ENCODE measurements around the gene GRPEL2.

The GRPEL2 gene

DNA sequence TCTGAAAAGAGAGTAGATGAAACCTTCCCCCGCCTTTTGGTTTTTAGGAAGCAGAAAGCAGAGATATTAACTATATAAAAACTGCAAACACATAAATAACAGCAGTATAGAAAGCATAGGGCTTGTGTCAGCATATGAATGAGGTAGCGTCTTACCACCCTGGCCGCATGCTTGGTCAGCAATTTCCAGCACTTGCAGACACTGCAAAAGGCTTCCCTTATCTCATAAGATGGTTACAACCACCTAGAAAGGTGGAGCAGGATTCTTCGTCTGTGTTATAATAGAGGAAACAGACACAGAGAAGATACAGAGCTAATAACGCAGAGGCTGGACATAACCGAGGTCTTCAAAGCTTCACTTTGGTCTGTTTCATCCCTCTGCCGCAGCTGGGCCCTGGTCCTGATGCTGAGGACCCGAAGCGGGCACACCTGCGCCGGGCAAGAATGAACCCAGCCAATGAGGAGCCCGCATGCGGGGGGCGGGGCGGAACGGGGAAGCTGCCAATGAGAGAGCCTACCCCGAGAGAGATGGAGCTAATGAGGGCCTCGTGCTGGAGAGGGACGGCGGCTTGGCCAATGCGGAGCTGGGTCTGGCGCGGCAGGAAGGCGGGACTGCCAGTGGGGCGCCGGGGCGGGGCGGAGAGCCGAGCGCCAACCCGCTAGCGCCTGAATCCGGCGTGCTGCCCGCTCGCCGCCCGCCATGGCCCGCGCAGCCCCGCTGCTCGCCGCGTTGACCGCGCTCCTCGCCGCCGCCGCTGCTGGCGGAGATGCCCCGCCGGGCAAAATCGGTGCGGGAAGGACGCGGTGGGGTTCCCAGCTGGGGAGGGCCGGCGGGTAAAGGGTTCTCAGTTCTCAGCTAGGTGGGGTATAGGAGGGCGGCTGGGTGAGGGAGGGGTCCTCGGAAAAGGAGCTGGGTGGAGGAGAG lies 12.3 kb downstream of the GRPEL2 start, which contains the start of gene PCYOX1L:
TSS of gene PCYOX1L (plus strand) at position 677 of the 924 bp plus-strand sequence. CDS start at position 700, 23 bp downstream.
- DNase-seq (ENCODE audit: low spot score), result peak; percentile 99

GRCh38 chr5:149358294-149358651 lies 13.0 kb downstream of the GRPEL2 start:
- peak; percentile 17 for DNase-seq (ENCODE audit: low spot score)

GRCh38 chr5:149358868-149359495 lies 13.7 kb downstream of the GRPEL2 start:
- no peak for DNase-seq (ENCODE audit: low spot score)

DNA sequence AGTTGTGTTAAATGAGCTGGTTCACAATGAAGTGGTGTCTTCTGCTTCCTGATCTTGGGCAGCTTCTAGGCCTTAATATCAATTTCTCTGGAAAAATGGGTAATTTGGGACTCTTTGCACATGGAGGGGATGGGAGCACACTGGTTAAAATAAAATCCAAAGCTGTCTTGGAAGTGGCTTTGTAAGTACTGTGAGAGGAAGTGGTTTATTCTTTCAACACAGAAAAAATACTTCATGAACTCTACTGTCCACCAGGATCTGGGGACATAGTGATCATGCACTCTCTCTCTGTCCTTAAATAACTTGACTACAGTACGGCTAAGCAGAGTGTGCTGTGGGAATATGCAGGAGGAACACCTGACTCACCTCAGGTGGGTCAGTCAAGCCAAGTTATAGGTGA lies 15.0 kb downstream of the GRPEL2 start:
- DNase-seq (ENCODE audit: low spot score), result no peak

- no peak for DNase-seq (ENCODE audit: low spot score)
Observed at GRCh38 chr5:149362541-149362940, 17.2 kb downstream of the GRPEL2 start.

GRCh38 chr5:149363358-149363757 lies 18.1 kb downstream of the GRPEL2 start:
- DNase-seq (ENCODE audit: low spot score), result no peak

DNA sequence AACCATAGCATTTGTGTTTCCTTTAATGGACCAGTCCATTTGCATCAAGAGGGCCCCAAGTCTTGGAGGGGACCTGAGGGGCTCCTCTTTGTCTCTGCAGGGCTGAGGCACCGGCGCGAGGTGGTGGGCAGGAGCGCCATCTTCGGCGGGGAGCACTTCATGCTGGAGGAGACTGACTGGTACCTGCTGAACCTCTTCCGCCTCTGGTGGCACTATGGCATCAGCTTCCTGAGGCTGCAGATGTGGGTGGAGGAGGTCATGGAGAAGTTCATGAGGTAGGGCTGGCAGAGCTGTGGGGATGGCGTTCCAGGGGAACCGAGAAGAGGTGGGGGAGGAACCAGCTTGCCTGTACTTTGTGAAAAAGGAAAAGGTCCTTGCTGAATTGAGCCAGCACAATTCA lies 18.6 kb downstream of the GRPEL2 start:
- no peak for DNase-seq (ENCODE audit: low spot score)

DNA sequence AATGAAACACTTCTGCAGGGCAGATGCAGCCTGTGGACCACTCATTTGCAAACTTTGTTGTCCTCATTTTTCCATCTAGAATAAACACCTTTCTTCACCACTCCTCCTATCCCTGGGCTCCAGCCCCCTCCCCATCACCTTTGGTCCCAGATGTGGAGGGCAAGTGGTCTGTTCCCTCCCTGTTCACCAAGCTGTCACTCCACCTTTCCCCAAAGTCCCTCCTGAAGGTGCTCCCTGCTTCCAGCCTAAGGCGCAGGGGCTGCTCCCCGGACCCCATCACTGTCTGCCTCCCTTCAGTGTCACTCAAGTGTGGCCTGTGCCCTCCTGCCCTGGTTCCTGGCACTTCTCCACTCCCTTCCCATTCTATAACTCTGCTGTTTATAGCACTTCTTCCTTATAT lies 19.4 kb downstream of the GRPEL2 start:
- no peak for DNase-seq (ENCODE audit: low spot score)

GRCh38 chr5:149365418-149365817 lies 20.1 kb downstream of the GRPEL2 start:
- no peak for DNase-seq (ENCODE audit: low spot score)

- no peak for DNase-seq (ENCODE audit: low spot score)
Observed at GRCh38 chr5:149366169-149366729, 20.9 kb downstream of the GRPEL2 start.

GRCh38 chr5:149367249-149367971 lies 22.1 kb downstream of the GRPEL2 start:
- peak; percentile 85 for DNase-seq (ENCODE audit: low spot score)

- no peak for DNase-seq (ENCODE audit: low spot score)
Observed at GRCh38 chr5:149367972-149368645, 22.8 kb downstream of the GRPEL2 start.

- no peak for DNase-seq (ENCODE audit: low spot score)
Observed at GRCh38 chr5:149370878-149371277, 25.6 kb downstream of the GRPEL2 start.

- DNase-seq (ENCODE audit: low spot score), result peak; percentile 78
Observed at GRCh38 chr5:149371296-149371962, 26.1 kb downstream of the GRPEL2 start.

- DNase-seq (ENCODE audit: low spot score), result no peak
Observed at GRCh38 chr5:149372076-149372795, 26.9 kb downstream of the GRPEL2 start.

- no peak for DNase-seq (ENCODE audit: low spot score)
Observed at GRCh38 chr5:149372932-149373331, 27.6 kb downstream of the GRPEL2 start.

DNA sequence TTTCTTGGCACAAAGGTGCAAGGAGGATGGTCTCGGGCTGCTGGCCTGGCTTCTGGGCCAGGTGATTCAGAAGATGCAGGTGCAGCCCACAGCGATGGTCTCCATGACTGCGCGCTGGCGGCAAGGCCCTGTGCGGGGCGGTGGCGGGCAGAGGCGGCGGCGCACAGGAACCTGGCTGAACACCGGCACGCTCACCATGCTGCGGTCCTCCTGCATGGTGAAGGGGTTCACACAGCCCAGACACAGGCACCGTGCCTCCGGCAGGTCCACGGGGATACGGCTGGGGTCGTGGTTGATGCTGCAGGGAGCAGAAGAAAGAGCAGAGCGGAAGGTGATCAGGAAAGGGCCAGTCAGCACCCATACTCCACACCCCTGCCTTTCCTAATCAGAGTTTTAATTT lies 29.0 kb downstream of the GRPEL2 start:
- no peak for DNase-seq (ENCODE audit: low spot score)

DNA sequence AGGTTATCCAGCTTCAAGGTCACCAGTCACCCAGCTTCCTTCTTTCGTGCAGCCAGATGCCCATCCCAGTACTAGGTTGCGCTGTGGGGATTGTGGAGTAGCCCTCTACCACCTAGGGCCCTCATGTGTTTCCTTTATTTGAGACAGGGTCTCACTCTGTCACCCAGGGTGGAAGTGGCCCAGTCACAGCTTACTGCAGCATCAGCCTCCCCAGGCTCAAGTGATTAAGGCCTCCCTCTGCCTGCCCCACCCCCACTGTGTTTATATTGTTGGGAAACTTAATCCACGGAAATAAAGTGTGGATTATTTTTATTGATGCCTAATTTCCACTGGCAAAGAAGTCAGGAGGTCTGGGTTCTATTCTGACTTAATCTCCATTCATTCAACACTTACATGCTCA lies 29.5 kb downstream of the GRPEL2 start:
- no peak for DNase-seq (ENCODE audit: low spot score)

DNA sequence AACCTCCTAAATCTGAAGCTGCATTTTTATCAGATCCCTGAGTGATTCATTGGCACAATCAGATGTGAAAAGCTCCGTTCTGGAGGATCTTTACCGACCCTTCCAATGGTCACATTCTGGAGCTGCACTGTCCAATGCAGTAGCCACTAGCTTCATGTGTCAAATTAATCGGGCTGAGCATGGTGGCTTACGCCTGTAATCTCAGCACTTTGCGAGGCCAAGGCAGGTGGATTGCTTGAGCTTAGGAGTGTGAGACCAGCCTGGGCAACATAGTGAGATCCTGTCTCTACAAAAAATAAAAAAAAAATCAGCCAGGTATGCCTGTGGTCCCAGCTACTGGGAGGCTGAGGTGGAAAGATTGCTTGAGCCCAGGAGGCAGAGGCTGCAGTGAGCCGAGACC lies 30.1 kb downstream of the GRPEL2 start:
- DNase-seq (ENCODE audit: low spot score), result no peak

GRCh38 chr5:149376104-149376503 lies 30.8 kb downstream of the GRPEL2 start:
- DNase-seq (ENCODE audit: low spot score), result no peak

Data from AG20443 (cell line).